Lung microvascular endothelial cell (primary cell): ENCODE measurements around the gene FOXP1. TPM values are rescaled to one million over a fixed set of nuclear protein-coding genes. Genes with fewer than 3 reads are reported as not detected.
A peak's percentile ranks its signal among the peaks of the same experiment; 100 is the strongest.
"Not testable (repeated sequence)": the region's sequence is repeated elsewhere in the genome, so short reads cannot be mapped to it uniquely, and the experiment has no call there.

Experiments
- DNase-seq, 2 donors: peaks; one replicate each; pipeline versions ENCODE4 v3.0.0 to v3.0.0-alpha.2; 2010; ENCODE audit warnings: low read depth in 2 of 2
- total RNA-seq: library from RNA; depleted of rRNA; stranded (reverse); fragments of >200 nt; gene quantifications from 2 replicates; pipeline ENCODE4 v1.2.1, GENCODE V29; 2014

The FOXP1 gene
- total RNA-seq, 1 donor from 2014 or later = 75.2 TPM

GRCh38 chr3:71025010-71025409 lies 558.5 kb downstream of the FOXP1 start:
- DNase-seq = no peak

- DNase-seq = peak in 1 of 2 donors; percentile 58
Observed at GRCh38 chr3:71022551-71023335, 560.8 kb downstream of the FOXP1 start.

GRCh38 chr3:71018799-71019198 lies 564.7 kb downstream of the FOXP1 start:
- DNase-seq = no peak

GRCh38 chr3:71016178-71016845 lies 567.2 kb downstream of the FOXP1 start:
- no peak for DNase-seq

- DNase-seq = not testable (repeated sequence)
Observed at GRCh38 chr3:71014616-71015015, 568.9 kb downstream of the FOXP1 start.

- no peak for DNase-seq
Observed at GRCh38 chr3:71012971-71013370, 570.6 kb downstream of the FOXP1 start.

GRCh38 chr3:71011565-71012287 lies 571.8 kb downstream of the FOXP1 start:
- peak in 1 of 2 donors; percentile 82 for DNase-seq

- DNase-seq = peak in 1 of 2 donors; percentile 22
Observed at GRCh38 chr3:71010726-71011455, 572.6 kb downstream of the FOXP1 start.

- peak in 1 of 2 donors; percentile 57 for DNase-seq
Observed at GRCh38 chr3:71008350-71008935, 575.1 kb downstream of the FOXP1 start.

- peak; percentile 36 to 66 for DNase-seq
Observed at GRCh38 chr3:71006810-71007785, 576.4 kb downstream of the FOXP1 start.

GRCh38 chr3:71005702-71006321 lies 577.7 kb downstream of the FOXP1 start:
- peak; percentile 92 to 93 for DNase-seq

GRCh38 chr3:71003511-71003910 lies 580.0 kb downstream of the FOXP1 start:
- no peak for DNase-seq

- no peak for DNase-seq
Observed at GRCh38 chr3:71002298-71002697, 581.2 kb downstream of the FOXP1 start.

- no peak for DNase-seq
Observed at GRCh38 chr3:71001303-71001830, 582.2 kb downstream of the FOXP1 start.

- no peak for DNase-seq
Observed at GRCh38 chr3:71000483-71000882, 583.0 kb downstream of the FOXP1 start.

GRCh38 chr3:70999730-71000129 lies 583.8 kb downstream of the FOXP1 start:
- DNase-seq = peak; percentile 83 to 86

GRCh38 chr3:70996082-70996481 lies 587.4 kb downstream of the FOXP1 start:
- DNase-seq = no peak

- no peak for DNase-seq
Observed at GRCh38 chr3:70994644-70995043, 588.9 kb downstream of the FOXP1 start.

- no peak for DNase-seq
Observed at GRCh38 chr3:70992562-70993204, 590.8 kb downstream of the FOXP1 start.
